ENCODE results near the gene ALK. TPM values are rescaled to one million over a fixed set of nuclear protein-coding genes. Genes with fewer than 3 reads are reported as not detected.
"Not testable (repeated sequence)": the region's sequence is repeated elsewhere in the genome, so short reads cannot be mapped to it uniquely, and the experiment has no call there.

Gene ALK
- total RNA-seq, 4 donors from 2014 or later: 0.06 to 4.1 TPM; not detected in 2

GRCh38 chr2:29837925-29838324 is 83.5 kb downstream of the ALK start:
- intact Hi-C loops (cut with DNase I; ENCODE audit: low total_unique reads): no loop called here
- DNase-seq: no peak
- no peaks in the 10 kb centered on the region for H3K36me3 ChIP-seq
- no peak overlapping the region for H3K4me3 ChIP-seq
- TF ChIP-seq CTCF (IDR thresholded peaks at IDR 0.05) (no peak), POLR2A (IDR thresholded peaks at IDR 0.05) (no peak)
- H3K27me3 ChIP-seq: no peaks in the 10 kb centered on the region
- H3K4me1 ChIP-seq: no peaks in the 10 kb centered on the region
- no peak overlapping the region for H3K27ac ChIP-seq
- peaks cover 0 to 9% of the 10 kb centered on the region in 2 donors for H3K9me3 ChIP-seq

GRCh38 chr2:29834624-29835023 is 86.8 kb downstream of the ALK start:
- Histone ChIP-seq H3K9me3 (peaks cover 0 to 9% of the 10 kb centered on the region in 2 donors), H3K27ac (no peak overlapping the region), H3K4me1 (no peaks in the 10 kb centered on the region), H3K27me3 (no peaks in the 10 kb centered on the region), H3K36me3 (no peaks in the 10 kb centered on the region), H3K4me3 (no peak overlapping the region)
- intact Hi-C loops (cut with DNase I; ENCODE audit: low total_unique reads): no loop called here
- no peak for DNase-seq
- no peak for TF ChIP-seq POLR2A (IDR thresholded peaks at IDR 0.05)
- TF ChIP-seq CTCF (IDR thresholded peaks at IDR 0.05): no peak

GRCh38 chr2:29834036-29834540 is 87.3 kb downstream of the ALK start:
- intact Hi-C loops (cut with DNase I; ENCODE audit: low total_unique reads): no loop called here
- Histone ChIP-seq H3K9me3 (peaks cover 0 to 9% of the 10 kb centered on the region in 2 donors), H3K4me1 (no peaks in the 10 kb centered on the region), H3K27me3 (no peaks in the 10 kb centered on the region), H3K4me3 (no peak overlapping the region), H3K27ac (no peak overlapping the region), H3K36me3 (no peaks in the 10 kb centered on the region)
- TF ChIP-seq POLR2A (IDR thresholded peaks at IDR 0.05) (no peak), CTCF (IDR thresholded peaks at IDR 0.05) (no peak)
- DNase-seq: no peak

GRCh38 chr2:29831560-29831959 is 89.8 kb downstream of the ALK start:
- no peak for TF ChIP-seq CTCF (IDR thresholded peaks at IDR 0.05)
- no peak for TF ChIP-seq POLR2A (IDR thresholded peaks at IDR 0.05)
- no peak for DNase-seq
- no peaks in the 10 kb centered on the region for H3K9me3 ChIP-seq
- H3K4me3 ChIP-seq: no peak overlapping the region
- no peaks in the 10 kb centered on the region for H3K4me1 ChIP-seq
- H3K36me3 ChIP-seq: no peaks in the 10 kb centered on the region
- intact Hi-C loops (cut with DNase I; ENCODE audit: low total_unique reads): no loop called here
- H3K27me3 ChIP-seq: no peaks in the 10 kb centered on the region
- H3K27ac ChIP-seq: no peak overlapping the region

GRCh38 chr2:29829841-29830240 is 91.5 kb downstream of the ALK start:
- no peaks in the 10 kb centered on the region for H3K9me3 ChIP-seq
- H3K36me3 ChIP-seq: no peaks in the 10 kb centered on the region
- intact Hi-C loops (cut with DNase I; ENCODE audit: low total_unique reads): no loop called here
- H3K4me1 ChIP-seq: no peaks in the 10 kb centered on the region
- no peak for TF ChIP-seq CTCF (IDR thresholded peaks at IDR 0.05)
- TF ChIP-seq POLR2A (IDR thresholded peaks at IDR 0.05): no peak
- H3K4me3 ChIP-seq: no peak overlapping the region
- H3K27me3 ChIP-seq: no peaks in the 10 kb centered on the region
- DNase-seq: no peak
- no peak overlapping the region for H3K27ac ChIP-seq

GRCh38 chr2:29824145-29824544 is 97.2 kb downstream of the ALK start:
- H3K9me3 ChIP-seq; intact Hi-C loops (cut with DNase I; ENCODE audit: low total_unique reads); H3K4me3 ChIP-seq; H3K27ac ChIP-seq; DNase-seq; H3K27me3 ChIP-seq; H3K4me1 ChIP-seq; H3K36me3 ChIP-seq: not testable (repeated sequence)
